Limb (tissue), 2 donors: ENCODE results near the gene ITGA5.

Experiments used
- DNase-seq, 2 donors: peaks; one replicate each; pipeline ENCODE4 v3.0.0-alpha.2; 2016; ENCODE audit errors: extremely low spot score in 2 of 2

Gene ITGA5

DNA sequence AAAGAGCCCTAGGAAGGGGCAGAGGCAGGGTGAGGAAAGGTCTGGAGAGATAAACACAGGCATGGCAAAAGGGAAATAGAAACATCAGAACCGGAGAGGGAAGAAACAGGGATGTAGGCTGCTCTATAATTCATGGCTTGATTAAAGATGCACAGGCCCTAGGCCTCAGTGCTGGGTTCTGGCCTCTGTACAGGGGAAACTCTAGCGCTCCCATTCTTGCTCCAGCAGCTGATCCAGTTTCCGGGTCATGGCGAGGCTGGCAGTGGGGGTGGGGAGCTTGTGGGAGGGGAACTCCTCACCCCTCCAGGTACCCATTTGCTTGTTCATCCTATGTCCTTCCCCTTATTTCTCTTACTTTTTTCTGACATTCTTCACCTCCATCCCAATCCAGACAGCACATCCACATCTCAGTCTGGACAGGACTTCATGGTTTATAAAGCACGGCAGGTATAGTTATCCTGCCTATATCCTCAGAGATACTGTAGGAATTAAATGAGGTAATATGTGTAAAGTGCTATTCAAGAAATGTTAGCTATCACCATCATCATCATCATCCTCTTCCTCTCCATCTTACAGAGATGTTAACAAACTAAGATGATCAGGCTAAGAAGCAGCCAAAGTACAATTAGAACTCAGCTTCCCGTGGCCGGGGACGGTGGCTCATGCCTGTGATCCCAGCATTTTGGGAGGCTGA lies 46.8 kb downstream of the ITGA5 start:
- DNase-seq: no peak

GRCh38 chr12:54371328-54372112 lies 47.5 kb downstream of the ITGA5 start:
- peak in 1 of 2 donors; percentile 83 for DNase-seq

DNA sequence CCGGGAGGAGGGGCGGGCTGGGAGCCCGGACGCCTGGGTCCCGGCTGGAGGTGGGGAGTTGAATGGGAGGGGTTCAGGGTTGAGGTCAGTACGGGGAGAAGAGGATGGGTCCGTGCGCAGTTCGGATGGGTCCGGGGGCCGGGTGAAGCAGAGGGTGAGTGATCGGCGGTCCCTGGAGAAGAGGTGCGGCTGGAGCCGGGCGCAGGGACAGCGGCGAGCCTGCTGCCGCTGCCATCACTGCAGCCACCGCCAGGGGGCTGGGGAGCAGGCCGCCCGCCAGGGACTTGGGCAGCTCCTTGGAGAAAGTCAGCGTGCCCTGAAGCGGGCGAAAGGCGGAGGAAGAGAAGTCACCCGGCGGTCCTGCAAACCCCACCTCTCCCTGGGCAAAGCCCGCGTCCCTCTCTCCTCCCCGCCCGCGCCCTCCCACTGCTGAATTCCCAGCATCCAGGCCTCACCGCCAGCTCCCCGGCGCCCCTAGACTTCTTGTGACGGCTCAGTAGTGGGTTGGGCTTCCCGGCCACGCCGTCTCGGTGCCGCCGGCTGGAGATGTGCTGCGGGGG lies 48.8 kb downstream of the ITGA5 start:
- DNase-seq: peak in 1 of 2 donors; percentile 87

GRCh38 chr12:54369597-54370131 lies 49.4 kb downstream of the ITGA5 start:
- DNase-seq: peak in 1 of 2 donors; percentile 63

DNA sequence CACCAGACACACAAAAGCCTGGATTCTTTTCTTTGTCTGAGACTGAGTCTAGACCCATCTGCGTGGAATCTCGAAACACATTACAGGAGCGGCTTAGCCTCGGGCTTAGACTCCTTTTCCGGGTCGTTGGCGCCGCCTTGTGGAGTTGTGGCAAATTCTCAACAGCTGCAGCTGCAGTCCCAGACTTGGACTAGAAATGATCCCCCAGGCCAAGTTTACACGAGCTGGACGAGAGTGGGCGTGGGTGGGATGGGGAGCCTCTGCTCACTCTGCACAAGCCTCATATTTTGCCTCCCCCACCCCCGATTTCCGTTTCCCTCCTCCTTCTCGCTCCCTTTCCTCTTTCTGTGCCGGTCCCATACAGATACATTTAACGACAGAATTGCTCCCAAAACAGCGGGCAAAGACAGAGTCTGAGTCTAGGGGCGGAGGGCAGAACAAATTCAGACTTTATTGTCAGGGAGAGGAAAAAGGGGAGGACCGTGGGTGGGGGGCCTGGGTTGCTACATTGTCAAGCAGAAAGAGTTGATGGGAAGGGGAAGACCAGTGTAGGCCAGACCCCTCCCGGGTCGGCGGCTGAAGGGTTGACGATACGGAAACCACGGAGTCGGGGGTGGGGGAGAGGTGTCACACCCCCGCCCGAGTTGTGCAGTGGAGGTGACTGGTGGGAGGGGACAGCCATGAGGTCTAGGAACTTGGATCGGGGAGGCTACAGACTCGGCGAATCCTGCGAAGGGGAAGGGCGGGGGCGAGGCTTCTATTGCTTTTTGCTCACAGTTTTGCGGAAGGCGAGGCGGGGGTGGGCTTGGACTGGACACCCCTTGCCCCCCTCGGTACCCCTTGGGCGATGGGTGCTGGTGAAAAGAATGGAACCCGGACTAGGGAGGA lies 50.1 kb downstream of the ITGA5 start:
- peak; percentile 94 to 95 for DNase-seq

DNA sequence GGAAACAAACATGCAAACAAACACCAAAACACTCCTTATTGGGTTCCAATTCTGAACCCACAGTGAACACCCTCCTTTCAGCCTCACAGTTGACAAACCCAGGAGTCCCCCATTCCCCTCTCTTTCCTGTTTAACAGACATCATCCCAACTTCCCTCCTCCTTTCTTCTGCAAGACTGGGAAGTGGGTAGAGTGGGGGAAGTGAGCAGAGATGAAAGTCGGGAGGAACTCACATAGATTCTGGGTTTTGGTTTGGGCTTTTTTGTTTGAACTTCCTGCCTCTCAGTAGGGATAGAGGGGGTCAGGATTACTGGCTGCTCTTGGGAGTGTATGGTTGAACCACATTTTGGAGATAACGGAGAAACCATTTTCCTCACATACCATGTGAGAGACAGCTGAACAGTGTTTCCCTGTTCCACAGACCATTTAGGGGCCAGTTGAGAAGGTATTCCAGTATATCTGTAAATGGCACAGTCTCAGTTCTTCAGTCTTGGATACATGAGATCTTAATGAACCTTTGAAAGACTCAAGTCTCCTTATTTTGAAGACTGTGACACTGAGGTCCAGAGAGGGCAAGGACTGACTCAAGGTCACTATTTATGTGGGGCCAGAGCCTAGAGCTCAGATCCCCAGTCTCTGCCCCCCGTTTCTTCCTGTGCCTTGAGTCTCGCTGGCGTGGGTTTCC lies 50.9 kb downstream of the ITGA5 start:
- DNase-seq: no peak

DNA sequence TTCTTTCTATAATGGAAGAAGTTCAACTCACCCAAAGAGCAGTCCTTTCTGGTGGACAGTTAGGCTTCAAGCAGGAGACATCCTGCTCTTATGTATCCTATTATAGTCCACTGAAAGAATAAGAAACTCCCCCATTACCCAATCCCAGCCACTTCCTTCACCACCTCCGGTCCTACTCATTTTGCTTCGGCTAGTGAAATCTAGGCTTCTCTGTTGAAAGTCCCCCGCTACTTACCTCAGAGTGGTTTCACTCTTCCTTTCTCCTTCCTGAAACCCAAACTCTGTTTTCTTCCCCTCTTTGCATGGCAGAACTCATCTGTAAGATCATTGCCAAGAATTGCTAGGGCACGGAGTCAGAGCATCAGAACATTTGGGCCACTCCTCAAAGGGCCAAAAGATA lies 54.7 kb downstream of the ITGA5 start, which contains the start of gene GPR84:
TSS of gene GPR84 (minus strand) at position 74 of the 400 bp plus-strand sequence. CDS start 635 bp downstream, outside the sequence.
- DNase-seq: no peak

- DNase-seq: no peak
Measured at GRCh38 chr12:54363618-54364017, 55.4 kb downstream of the ITGA5 start.

- no peak for DNase-seq
Measured at GRCh38 chr12:54363047-54363446, 56.0 kb downstream of the ITGA5 start.

DNA sequence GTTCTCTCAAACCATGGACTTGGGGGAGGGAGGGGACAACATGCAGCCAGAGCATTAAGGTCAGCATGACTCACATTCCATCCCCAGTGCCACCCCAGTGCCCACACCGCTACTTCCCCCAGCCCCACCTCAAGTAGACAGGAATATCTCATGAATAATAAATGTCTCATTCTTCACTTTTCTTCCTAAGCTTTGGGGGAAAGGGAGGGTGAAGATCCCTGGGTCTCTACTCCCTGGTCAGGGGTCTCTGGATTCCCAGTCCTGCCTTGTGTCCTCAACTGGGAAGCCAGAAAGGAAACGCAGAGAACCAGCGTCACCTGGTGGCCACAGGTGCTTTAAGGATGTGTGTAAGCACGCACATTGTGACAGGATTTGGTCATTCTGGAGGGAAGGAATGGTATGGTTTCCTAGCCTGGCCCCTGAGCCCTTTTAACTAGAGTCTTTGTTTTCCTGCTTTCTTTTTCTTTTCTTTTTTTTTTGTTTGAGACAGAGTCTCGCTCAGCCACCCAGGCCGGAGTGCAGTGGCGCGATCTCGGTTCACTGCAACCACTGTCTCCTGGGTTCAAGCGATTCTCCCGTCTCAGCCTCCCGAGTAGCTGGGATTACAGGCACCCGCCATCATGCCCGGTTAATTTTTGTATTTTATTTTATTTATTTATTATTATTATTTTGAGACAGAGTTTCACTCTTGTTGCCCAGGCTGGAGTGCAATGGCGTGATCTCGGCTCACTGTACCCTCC lies 58.2 kb downstream of the ITGA5 start:
- peak in 1 of 2 donors; percentile 91 for DNase-seq

DNA sequence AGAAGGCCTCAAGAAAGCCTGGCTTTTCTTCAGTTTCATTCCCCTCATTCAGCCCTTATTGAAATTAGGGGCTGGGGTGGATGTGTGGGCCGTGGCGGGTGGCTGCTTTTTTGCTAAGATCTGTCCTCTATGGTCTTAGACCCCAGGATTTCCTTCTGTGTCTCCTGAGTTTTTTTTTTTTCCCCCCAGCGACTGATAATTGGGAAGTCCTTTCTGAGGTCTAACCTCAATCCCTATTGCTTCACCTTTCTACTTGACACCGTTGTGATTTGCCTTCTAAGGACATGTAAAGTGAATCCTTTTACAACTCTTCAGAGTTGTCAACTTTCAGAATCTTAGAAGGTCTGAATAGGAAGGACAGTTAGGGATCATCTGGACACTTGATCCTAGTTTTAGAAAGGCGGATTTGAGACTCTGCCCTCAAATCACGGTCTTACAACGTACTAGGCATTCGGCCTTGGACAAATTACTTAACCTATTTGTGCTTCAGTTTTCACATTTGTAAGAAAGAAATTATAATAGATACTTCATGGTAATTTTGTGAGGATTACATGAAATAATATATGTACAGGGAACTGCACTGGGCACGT lies 59.2 kb downstream of the ITGA5 start:
- DNase-seq: no peak

- peak; percentile 99 for DNase-seq
Measured at GRCh38 chr12:54358945-54359761, 59.9 kb downstream of the ITGA5 start.

DNA sequence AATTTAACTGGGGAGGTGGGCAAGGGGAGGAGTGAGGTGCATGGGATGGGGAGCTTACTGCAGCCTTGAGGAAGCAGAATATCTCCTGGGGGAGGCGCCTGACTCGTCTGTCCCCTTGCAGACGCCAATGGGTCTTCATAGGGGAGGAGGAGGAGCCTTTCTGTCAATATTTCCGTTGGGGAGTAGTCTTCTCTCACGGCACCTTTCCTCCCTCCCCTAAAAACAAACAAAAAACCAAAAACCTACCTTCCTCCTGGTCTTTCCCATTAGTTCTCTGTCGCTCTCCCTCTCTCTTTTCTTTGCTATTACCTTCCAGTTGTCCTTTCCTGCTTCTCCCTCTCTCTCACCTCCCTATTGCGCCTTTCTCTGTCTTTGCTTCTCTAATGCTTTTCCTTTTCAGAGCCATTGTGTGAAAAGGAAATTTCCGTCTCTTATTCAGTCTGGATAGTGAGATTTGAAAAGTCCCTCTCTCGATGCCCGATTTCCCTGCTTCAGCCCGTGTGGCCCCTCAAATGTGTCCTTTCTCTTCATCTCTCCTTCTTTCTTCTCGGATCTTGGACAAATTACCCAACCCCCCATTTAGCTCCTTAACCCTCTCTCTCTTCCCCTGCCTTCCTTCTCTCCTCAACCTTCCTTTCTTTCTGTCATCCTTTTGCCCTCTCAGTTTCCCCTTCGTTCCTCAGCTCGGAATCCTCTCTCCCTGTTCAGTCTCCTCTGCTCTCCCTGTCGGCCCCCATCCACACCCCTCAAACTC lies 60.7 kb downstream of the ITGA5 start:
- peak in 1 of 2 donors; percentile 34 for DNase-seq

DNA sequence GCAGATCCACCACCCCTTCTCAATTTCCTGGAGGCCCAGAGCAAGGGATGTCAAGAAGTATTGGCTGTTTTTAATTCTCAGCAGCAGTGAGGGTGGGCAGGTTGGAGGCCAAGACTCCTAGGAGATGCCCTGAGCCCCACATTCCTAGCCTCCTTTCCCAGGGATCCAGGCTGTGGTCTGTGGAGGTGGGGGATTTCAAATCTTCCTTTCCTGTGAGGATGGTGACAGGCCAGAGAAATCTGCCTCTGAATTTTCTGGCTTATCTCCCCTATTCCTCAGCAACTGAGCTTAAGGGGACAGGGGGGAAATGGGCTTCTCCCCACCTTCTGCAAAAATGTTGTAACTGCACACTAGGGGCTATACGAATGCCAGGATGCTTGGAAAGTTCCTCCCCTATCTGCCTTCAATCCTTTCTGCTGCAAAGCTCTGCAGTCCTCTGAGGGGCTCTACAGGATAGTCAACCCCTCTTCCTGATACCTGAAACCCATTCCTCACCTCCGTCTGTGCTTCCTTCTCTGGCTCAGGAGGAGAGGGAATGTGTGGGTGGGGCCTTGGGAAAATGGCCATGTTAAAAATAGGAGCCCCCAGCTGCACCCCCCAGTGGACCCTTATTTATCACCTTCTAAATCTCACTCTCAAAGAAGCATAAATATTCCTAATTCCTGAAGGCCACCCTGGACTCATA lies 61.4 kb downstream of the ITGA5 start:
- DNase-seq: peak in 1 of 2 donors; percentile 59

GRCh38 chr12:54356951-54357356 lies 62.1 kb downstream of the ITGA5 start:
- DNase-seq: peak in 1 of 2 donors; percentile 51

DNA sequence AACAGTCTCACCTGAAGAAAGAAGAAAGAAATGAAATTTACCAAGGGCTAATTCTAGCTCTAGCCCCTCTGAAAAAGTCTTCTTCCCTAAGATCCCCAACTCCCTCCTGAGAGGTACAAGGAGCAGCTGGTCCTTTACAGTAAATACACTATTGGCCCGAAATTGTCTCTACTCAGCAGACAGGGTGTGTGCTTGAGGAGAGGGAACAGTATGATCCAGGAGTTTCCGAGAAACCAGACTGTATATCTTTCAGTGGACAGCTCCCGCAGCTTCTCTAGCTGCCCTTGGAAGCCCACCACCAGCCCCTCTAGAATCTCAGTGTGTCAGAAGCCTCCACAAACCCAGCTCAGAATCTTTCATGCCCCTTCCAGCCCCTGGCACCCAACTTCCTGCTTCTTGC lies 62.8 kb downstream of the ITGA5 start:
- DNase-seq: peak in 1 of 2 donors; percentile 45
